ENCODE results near the gene ZNF362.
"Not testable (repeated sequence)": the region's sequence is repeated elsewhere in the genome, so short reads cannot be mapped to it uniquely, and the experiment has no call there.

Gene ZNF362

DNA sequence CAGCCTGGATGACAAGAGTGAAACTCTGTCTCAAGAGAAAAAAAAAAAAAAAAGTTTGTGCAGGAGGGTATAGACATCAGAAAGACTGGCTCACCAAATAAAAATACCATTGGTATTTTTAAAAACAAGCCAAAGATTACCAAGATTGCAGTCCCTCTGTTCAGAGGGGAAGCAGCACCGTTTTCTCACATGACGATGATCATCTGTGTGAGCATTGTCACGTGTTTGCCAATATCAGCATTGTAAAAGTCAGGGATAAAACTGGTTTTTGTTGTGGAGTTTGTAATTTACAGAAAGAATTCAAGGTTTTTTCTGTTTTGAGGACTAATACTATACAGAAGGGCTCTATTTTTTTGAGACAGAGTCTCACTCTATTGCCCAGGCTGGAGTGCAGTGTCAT is 26.5 kb downstream of the ZNF362 start:
- no peak overlapping the region for H3K4me3 ChIP-seq (replicated peaks; ENCODE audit: low read depth, low read length)
- no peak for DNase-seq (ENCODE audit: extremely low read depth, low read depth)

DNA sequence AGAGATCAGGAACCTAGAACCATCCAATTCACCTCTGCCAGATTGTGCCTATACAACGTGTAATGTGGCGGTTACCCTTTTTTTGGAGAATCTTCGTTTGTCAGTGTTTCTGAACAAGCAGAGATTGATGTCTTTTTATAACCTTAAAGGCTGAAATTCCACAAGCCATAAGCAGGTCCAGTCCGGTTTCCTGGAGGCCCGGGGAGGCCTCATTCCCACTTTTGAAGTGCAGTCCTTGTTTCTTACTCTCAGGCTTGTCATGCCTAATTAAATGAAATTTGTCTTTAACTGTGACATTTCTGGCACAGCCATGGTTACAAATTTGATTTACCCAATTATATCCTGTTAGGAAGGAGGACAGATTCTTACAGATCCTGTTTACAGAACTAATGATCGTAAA is 27.8 kb downstream of the ZNF362 start:
- TF ChIP-seq, protein P1, sequence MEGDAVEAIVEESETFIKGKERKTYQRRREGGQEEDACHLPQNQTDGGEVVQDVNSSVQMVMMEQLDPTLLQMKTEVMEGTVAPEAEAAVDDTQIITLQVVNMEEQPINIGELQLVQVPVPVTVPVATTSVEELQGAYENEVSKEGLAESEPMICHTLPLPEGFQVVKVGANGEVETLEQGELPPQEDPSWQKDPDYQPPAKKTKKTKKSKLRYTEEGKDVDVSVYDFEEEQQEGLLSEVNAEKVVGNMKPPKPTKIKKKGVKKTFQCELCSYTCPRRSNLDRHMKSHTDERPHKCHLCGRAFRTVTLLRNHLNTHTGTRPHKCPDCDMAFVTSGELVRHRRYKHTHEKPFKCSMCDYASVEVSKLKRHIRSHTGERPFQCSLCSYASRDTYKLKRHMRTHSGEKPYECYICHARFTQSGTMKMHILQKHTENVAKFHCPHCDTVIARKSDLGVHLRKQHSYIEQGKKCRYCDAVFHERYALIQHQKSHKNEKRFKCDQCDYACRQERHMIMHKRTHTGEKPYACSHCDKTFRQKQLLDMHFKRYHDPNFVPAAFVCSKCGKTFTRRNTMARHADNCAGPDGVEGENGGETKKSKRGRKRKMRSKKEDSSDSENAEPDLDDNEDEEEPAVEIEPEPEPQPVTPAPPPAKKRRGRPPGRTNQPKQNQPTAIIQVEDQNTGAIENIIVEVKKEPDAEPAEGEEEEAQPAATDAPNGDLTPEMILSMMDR (IDR thresholded peaks at IDR 0.05; ENCODE audit: low read depth, low read length, missing control alignments): no peak
- DNase-seq (ENCODE audit: extremely low read depth, low read depth): no peak
- H3K4me3 ChIP-seq (replicated peaks; ENCODE audit: low read depth, low read length): no peak overlapping the region

More for the DNA sequence above, 26.5 kb downstream of the ZNF362 start:
- TF ChIP-seq, protein P1 (IDR thresholded peaks at IDR 0.05; ENCODE audit: low read depth, low read length, missing control alignments): no peak

DNA sequence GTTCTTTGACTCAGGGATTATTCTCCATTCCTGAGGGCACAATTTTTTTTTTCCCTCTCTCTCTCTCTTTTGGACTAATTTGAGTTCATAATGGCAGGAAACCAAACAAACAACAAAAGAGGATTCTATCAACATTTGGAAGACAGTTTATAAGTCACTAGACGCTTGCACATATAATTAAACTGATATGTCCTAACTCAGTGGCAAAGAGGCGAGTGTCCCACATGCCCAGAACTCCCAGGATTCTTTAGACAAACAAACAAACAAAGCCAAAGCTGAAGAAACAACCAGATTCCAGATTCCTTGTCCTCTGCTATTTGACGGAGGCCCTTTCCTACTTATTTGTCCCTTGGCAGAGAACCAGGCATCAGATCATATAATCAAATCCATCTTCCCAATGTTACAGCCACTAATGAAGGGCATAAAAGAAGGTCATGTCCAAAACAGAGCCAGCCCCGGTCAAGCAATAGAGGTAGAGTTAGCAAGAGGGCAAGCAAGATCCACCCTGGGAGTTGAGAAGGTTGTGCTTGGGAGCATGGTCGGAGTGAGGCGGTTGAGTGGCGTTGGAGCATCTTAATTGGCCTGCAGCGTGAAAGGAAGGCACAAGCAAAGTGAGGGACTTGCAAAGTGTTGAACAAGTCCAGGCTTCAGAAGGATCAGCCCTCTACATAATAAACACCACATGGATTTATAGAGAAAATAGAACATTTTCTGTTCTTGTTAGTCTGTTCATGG is 30.3 kb downstream of the ZNF362 start:
- DNase-seq (ENCODE audit: extremely low read depth, low read depth): no peak
- TF ChIP-seq, protein P1 (IDR thresholded peaks at IDR 0.05; ENCODE audit: low read depth, low read length, missing control alignments): no peak
- H3K4me3 ChIP-seq (replicated peaks; ENCODE audit: low read depth, low read length): no peak overlapping the region

DNA sequence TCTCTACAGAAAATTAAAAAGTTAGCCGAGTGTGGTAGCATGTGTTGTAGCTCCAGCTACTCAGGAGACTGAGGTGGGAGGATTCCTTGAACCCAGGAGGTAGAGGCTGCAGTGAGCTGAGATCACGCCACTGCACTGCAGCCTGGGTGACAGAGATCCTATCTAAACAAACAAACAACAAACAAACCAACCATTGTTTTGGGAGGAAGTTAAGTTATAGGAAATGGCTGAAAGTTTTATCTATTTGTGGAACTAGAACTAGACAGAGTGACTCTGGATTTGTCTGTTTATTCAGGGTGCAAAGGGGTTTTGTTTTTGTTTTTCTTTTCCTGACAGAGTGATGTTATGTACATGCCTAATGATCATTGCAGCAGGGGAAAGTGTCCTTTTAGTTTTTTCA is 31.0 kb downstream of the ZNF362 start:
- no peak for DNase-seq (ENCODE audit: extremely low read depth, low read depth)
- TF ChIP-seq, protein P1 (IDR thresholded peaks at IDR 0.05; ENCODE audit: low read depth, low read length, missing control alignments): no peak
- H3K4me3 ChIP-seq (replicated peaks; ENCODE audit: low read depth, low read length): no peak overlapping the region

DNA sequence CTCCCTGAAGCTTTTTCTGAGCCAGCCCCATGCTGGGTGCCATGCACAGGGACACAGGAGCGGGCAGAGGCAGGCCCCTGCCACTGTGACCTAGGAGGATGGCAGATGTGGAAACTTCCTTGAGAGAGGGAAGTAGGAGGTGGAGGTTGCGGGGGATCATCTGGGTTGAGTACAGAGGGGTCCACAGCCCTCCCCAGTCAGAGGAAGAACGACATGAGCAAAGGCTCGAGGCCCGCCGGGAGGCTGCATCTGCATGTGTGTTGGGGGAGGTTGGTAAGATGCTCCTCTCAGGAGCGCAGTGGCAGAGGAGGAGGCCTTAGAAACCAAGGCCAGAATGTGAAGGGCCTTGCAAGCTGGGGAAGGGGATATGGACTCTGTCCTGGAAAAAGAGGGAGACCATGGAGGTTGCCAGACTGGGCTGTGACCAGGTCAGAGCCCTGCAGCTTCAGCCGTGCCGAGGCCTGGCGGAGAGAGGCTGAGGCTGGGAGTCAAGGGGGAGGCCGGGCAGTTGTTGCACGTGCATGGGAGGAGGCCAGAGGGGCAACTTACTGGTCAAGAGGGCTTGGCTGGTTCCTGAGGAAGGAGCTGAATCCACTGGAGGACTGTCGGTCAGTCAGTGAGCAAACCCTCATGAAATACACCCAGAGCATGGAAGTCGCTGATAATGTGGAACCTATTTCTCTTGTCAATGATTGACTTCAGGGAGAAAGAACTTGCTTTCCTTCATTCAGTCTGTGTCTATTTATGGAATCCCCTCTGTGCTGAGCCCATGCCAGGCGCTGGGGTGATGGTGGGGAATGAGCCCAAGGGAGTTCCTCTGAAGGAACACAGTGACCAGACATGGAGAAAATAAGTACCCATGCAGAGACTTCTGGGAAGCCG is 32.9 kb downstream of the ZNF362 start:
- no peak for DNase-seq (ENCODE audit: extremely low read depth, low read depth)
- TF ChIP-seq, protein P1 (IDR thresholded peaks at IDR 0.05; ENCODE audit: low read depth, low read length, missing control alignments): no peak
- H3K4me3 ChIP-seq (replicated peaks; ENCODE audit: low read depth, low read length): no peak overlapping the region

DNA sequence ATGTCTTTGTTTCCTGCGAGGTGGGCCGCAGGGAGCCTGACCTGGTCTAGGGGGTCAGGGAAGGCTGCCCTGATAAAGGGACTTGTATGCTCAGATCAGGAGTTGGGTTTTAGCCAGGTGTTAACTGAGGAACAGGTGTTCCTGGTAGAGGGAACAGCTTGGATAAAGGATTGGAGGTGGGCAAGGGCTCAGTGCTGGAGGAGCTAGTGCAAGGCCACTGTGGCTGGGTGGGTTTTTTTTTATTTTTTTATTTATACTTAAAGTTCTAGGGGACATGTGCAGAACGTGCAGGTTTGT is 33.5 kb downstream of the ZNF362 start:
- no peak for DNase-seq (ENCODE audit: extremely low read depth, low read depth)
- TF ChIP-seq, protein P1 (IDR thresholded peaks at IDR 0.05; ENCODE audit: low read depth, low read length, missing control alignments): no peak
- no peak overlapping the region for H3K4me3 ChIP-seq (replicated peaks; ENCODE audit: low read depth, low read length)

DNA sequence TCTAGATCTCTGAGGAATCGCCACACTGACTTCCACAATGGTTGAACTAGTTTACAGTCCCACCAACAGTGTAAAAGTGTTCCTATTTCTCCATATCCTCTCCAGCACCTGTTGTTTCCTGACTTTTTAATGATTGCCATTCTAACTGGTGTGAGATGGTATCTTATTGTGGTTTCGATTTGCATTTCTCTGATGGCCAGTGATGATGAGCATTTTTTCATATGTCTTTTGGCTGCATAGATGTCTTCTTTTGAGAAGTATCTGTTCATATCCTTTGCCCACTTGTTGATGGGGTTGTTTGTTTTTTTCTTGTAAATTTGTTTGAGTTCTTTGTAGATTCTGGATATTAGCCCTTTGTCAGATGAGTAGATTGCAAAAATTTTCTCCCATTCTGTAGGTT is 34.3 kb downstream of the ZNF362 start:
- DNase-seq (ENCODE audit: extremely low read depth, low read depth); H3K4me3 ChIP-seq (replicated peaks; ENCODE audit: low read depth, low read length): not testable (repeated sequence)

Data from HFF-Myc (cell line).